Mesenchymal stem cell (in vitro differentiated cells and primary cell): ENCODE data around the gene KCNQ2.

Source experiments
- DNase-seq: peaks from one replicate; pipeline ENCODE4 v3.0.0-alpha.2; 2013
- H2AFZ ChIP-seq: one replicate; pipeline ENCODE4 v1.6.1; 2013; ENCODE audit warnings: low read depth, mild to moderate bottlenecking, control low read depth, inconsistent platforms, low read length, moderate library complexity
- H2AK5ac ChIP-seq: 2 replicates; pipeline ENCODE4 v1.6.1; 2013; ENCODE audit warnings: low read length, moderate library complexity, mild to moderate bottlenecking, inconsistent platforms; ENCODE audit not compliant: severe bottlenecking
- H2BK120ac ChIP-seq: one replicate; pipeline ENCODE4 v1.6.1; 2013; ENCODE audit warnings: low read depth, mild to moderate bottlenecking, inconsistent platforms, low read length, moderate library complexity
- H2BK12ac ChIP-seq, 2 experiments: one replicate each; pipeline ENCODE4 v1.6.1; 2013; ENCODE audit warnings: inconsistent platforms in 2 of 2, low read length in 2 of 2, mild to moderate bottlenecking in 2 of 2, moderate library complexity in 2 of 2, control low read depth in 1 of 2
- H2BK15ac ChIP-seq: one replicate; pipeline ENCODE4 v1.6.1; 2013; ENCODE audit warnings: mild to moderate bottlenecking, low read depth, inconsistent platforms; ENCODE audit not compliant: poor library complexity, severe bottlenecking
- H2BK5ac ChIP-seq: 2 replicates; pipeline ENCODE4 v1.6.1; 2013; ENCODE audit warnings: low read depth, mild to moderate bottlenecking, low read length, control low read depth, inconsistent platforms; ENCODE audit not compliant: poor library complexity, severe bottlenecking
- H3K14ac ChIP-seq, 2 experiments: one replicate each; pipeline ENCODE4 v1.6.1; 2013; ENCODE audit warnings: inconsistent platforms in 2 of 2, low read length in 2 of 2, control low read depth in 1 of 2, mild to moderate bottlenecking in 1 of 2, moderate library complexity in 1 of 2
- H3K18ac ChIP-seq, 2 experiments: one replicate each; pipeline ENCODE4 v1.6.1; 2013; ENCODE audit warnings: inconsistent platforms in 2 of 2, low read length in 2 of 2, control low read depth in 1 of 2, low read depth in 1 of 2, mild to moderate bottlenecking in 1 of 2
- H3K23ac ChIP-seq, 2 experiments: one replicate each; pipeline ENCODE4 v1.6.1; 2013; ENCODE audit warnings: inconsistent platforms in 2 of 2, low read length in 2 of 2, mild to moderate bottlenecking in 2 of 2, moderate library complexity in 2 of 2, control low read depth in 1 of 2
- H3K27ac ChIP-seq: 2 replicates; pipeline ENCODE4 v1.5.1; 2013; ENCODE audit warnings: mild to moderate bottlenecking, moderate library complexity, low read length, control low read depth, inconsistent platforms; ENCODE audit not compliant: poor library complexity, severe bottlenecking
- H3K27me3 ChIP-seq, 2 experiments: 2 replicates each; pipeline versions ENCODE4 v1.6.1 to v1.7.0; 2013; ENCODE audit warnings: low read length in 2 of 2, mild to moderate bottlenecking in 2 of 2, moderate library complexity in 2 of 2, control low read depth in 1 of 2, inconsistent platforms in 1 of 2; ENCODE audit not compliant: control insufficient read depth in 1 of 2, insufficient read depth in 1 of 2
- H3K36me3 ChIP-seq, 2 experiments: 2 replicates each; pipeline versions ENCODE4 v1.6.1 to v1.7.0; 2013; ENCODE audit warnings: low read length in 2 of 2, control low read depth in 1 of 2, inconsistent platforms in 1 of 2, low read depth in 1 of 2, mild to moderate bottlenecking in 1 of 2; ENCODE audit not compliant: insufficient read depth in 2 of 2, control insufficient read depth in 1 of 2
- H3K4ac ChIP-seq, 2 experiments: one replicate each; pipeline ENCODE4 v1.6.1; 2013; ENCODE audit warnings: inconsistent platforms in 2 of 2, low read length in 2 of 2, mild to moderate bottlenecking in 2 of 2, moderate library complexity in 2 of 2, control low read depth in 1 of 2, low read depth in 1 of 2
- H3K4me1 ChIP-seq: 2 replicates; pipeline ENCODE4 v1.6.1; 2013; ENCODE audit warnings: low read depth, low read length, control low read depth; ENCODE audit not compliant: control insufficient read depth, insufficient read depth
- H3K4me2 ChIP-seq: 2 replicates; pipeline ENCODE4 v1.6.1; 2013; ENCODE audit warnings: low read length, mild to moderate bottlenecking, inconsistent platforms; ENCODE audit not compliant: poor library complexity, severe bottlenecking
- H3K4me3 ChIP-seq, 2 experiments: 2 replicates each; pipeline versions ENCODE4 v1.5.1 to v1.7.0; 2013; ENCODE audit warnings: low read length in 2 of 2, mild to moderate bottlenecking in 2 of 2, control low read depth in 1 of 2, low read depth in 1 of 2; ENCODE audit not compliant: insufficient read depth in 1 of 2
- H3K79me1 ChIP-seq: replicated peaks from 2 replicates; pipeline ENCODE4 v1.6.1; 2013; ENCODE audit warnings: mild to moderate bottlenecking, control low read depth, low read length, inconsistent platforms; ENCODE audit not compliant: poor library complexity, severe bottlenecking
- H3K9ac ChIP-seq: 2 replicates; pipeline ENCODE4 v1.7.0; 2013; ENCODE audit warnings: mild to moderate bottlenecking, low read length, moderate library complexity
- H3K9me3 ChIP-seq: 2 replicates; pipeline ENCODE4 v1.7.0; 2013; ENCODE audit warnings: mild to moderate bottlenecking, low read length; ENCODE audit not compliant: control insufficient read depth
- H4K8ac ChIP-seq: one replicate; pipeline ENCODE4 v1.6.1; 2013; ENCODE audit warnings: inconsistent platforms, mild to moderate bottlenecking, low read length, moderate library complexity
- H4K91ac ChIP-seq: one replicate; pipeline ENCODE4 v1.6.1; 2013; ENCODE audit warnings: mild to moderate bottlenecking, low read length, inconsistent platforms
- WGBS: methylation state at CpG from one replicate; pipeline ENCODE4 v1.1.7; 2013; ENCODE audit warnings: mixed read lengths; 5-methylcytosine and 5-hydroxymethylcytosine counted together

The KCNQ2 gene

GRCh38 chr20:63495167-63495720 is 22.8 kb upstream of the KCNQ2 start:
- WGBS = 84% methylated on average over 8 of the region's 8 CpGs
- Histone ChIP-seq H2BK12ac (no peak overlapping the region), H2BK5ac (no peak overlapping the region), H2BK120ac (no peak overlapping the region), H3K27me3 (peaks cover 26 to 63% of the 10 kb centered on the region in 2 experiments), H3K79me1 (no peaks in the 10 kb centered on the region), H2BK15ac (no peak overlapping the region), H3K27ac (no peak overlapping the region), H3K4me3 (no peak overlapping the region), H4K8ac (no peak overlapping the region), H3K18ac (no peak overlapping the region), H2AFZ (no peak overlapping the region), H3K9me3 (peaks cover 6% of the 10 kb centered on the region), H4K91ac (no peak overlapping the region), H3K36me3 (peaks cover 0 to 4% of the 10 kb centered on the region in 2 experiments), H3K14ac (no peak overlapping the region), H3K9ac (no peak overlapping the region), H3K23ac (no peak overlapping the region), H3K4me1 (peaks cover 22% of the 10 kb centered on the region), H2AK5ac (no peak overlapping the region), H3K4ac (no peak overlapping the region), H3K4me2 (no peak overlapping the region)
- no peak for DNase-seq

- Histone ChIP-seq H2BK5ac (no peak overlapping the region), H3K9me3 (peaks cover 6% of the 10 kb centered on the region), H4K91ac (peak overlapping the region; percentile 9), H2BK12ac (no peak overlapping the region), H3K4me3 (no peak overlapping the region), H3K14ac (no peak overlapping the region), H2BK15ac (no peak overlapping the region), H3K18ac (no peak overlapping the region), H3K4me2 (no peak overlapping the region), H3K27me3 (peaks cover 23 to 57% of the 10 kb centered on the region in 2 experiments), H2AFZ (no peak overlapping the region), H4K8ac (no peak overlapping the region), H3K27ac (no peak overlapping the region), H2BK120ac (no peak overlapping the region), H3K79me1 (no peaks in the 10 kb centered on the region), H3K4me1 (peaks cover 21% of the 10 kb centered on the region), H3K4ac (no peak overlapping the region), H3K23ac (no peak overlapping the region), H3K36me3 (peaks cover 0 to 4% of the 10 kb centered on the region in 2 experiments), H2AK5ac (no peak overlapping the region), H3K9ac (no peak overlapping the region)
- no peak for DNase-seq
- WGBS = 91% methylated on average over 51 of the region's 51 CpGs
Observed at GRCh38 chr20:63494420-63495166, 22.1 kb upstream of the KCNQ2 start.

- WGBS = 95% methylated on average over 7 of the region's 7 CpGs
- H3K18ac ChIP-seq = no peak overlapping the region
- H2AK5ac ChIP-seq = no peak overlapping the region
- H2AFZ ChIP-seq = no peak overlapping the region
- H3K79me1 ChIP-seq = no peaks in the 10 kb centered on the region
- H3K23ac ChIP-seq = no peak overlapping the region
- H2BK12ac ChIP-seq = no peak overlapping the region
- H3K36me3 ChIP-seq = peaks cover 0 to 4% of the 10 kb centered on the region in 2 experiments
- H3K9ac ChIP-seq = no peak overlapping the region
- H3K27me3 ChIP-seq = peaks cover 23 to 55% of the 10 kb centered on the region in 2 experiments
- H3K14ac ChIP-seq = no peak overlapping the region
- no peak overlapping the region for H3K4me2 ChIP-seq
- peaks cover 16% of the 10 kb centered on the region for H3K4me1 ChIP-seq
- H3K9me3 ChIP-seq = peaks cover 6% of the 10 kb centered on the region
- no peak overlapping the region for H4K8ac ChIP-seq
- H3K4me3 ChIP-seq = no peak overlapping the region
- no peak overlapping the region for H3K4ac ChIP-seq
- no peak overlapping the region for H2BK15ac ChIP-seq
- H2BK5ac ChIP-seq = no peak overlapping the region
- no peak for DNase-seq
- no peak overlapping the region for H4K91ac ChIP-seq
- no peak overlapping the region for H2BK120ac ChIP-seq
- no peak overlapping the region for H3K27ac ChIP-seq
Observed at GRCh38 chr20:63494084-63494419, 21.6 kb upstream of the KCNQ2 start.

- peaks cover 13% of the 10 kb centered on the region for H3K4me1 ChIP-seq
- no peak overlapping the region for H3K27ac ChIP-seq
- 84% methylated on average over 13 of the region's 13 CpGs for WGBS
- no peak overlapping the region for H4K8ac ChIP-seq
- H3K9me3 ChIP-seq = peaks cover 6% of the 10 kb centered on the region
- no peak for DNase-seq
- H3K9ac ChIP-seq = no peak overlapping the region
- no peak overlapping the region for H3K23ac ChIP-seq
- no peak overlapping the region for H2BK12ac ChIP-seq
- H3K79me1 ChIP-seq = no peaks in the 10 kb centered on the region
- H3K27me3 ChIP-seq = peaks cover 28 to 60% of the 10 kb centered on the region in 2 experiments
- H2BK5ac ChIP-seq = no peak overlapping the region
- no peak overlapping the region for H2BK15ac ChIP-seq
- no peak overlapping the region for H2AK5ac ChIP-seq
- no peak overlapping the region for H4K91ac ChIP-seq
- no peak overlapping the region for H2BK120ac ChIP-seq
- H3K4me2 ChIP-seq = no peak overlapping the region
- no peak overlapping the region for H3K4me3 ChIP-seq
- H2AFZ ChIP-seq = no peak overlapping the region
- no peak overlapping the region for H3K14ac ChIP-seq
- no peak overlapping the region for H3K18ac ChIP-seq
- H3K4ac ChIP-seq = no peak overlapping the region
- peaks cover 0 to 4% of the 10 kb centered on the region in 2 experiments for H3K36me3 ChIP-seq
Observed at GRCh38 chr20:63493563-63494020, 21.1 kb upstream of the KCNQ2 start.
